Kidney epithelial cell (primary cell): ENCODE data around the gene TPT1. TPM values are rescaled to one million over a fixed set of nuclear protein-coding genes. Genes with fewer than 3 reads are reported as not detected.

ENCODE experiments used
- DNase-seq: peaks from one replicate; pipeline ENCODE4 v3.0.0-alpha.2; 2010; ENCODE audit warnings: low read depth
- H3K27me3 ChIP-seq: 2 replicates; pipeline ENCODE4 v1.6.0; 2011; ENCODE audit warnings: low read length; ENCODE audit not compliant: control insufficient read depth, insufficient read depth
- H3K36me3 ChIP-seq: 2 replicates; pipeline ENCODE4 v1.5.1; 2011; ENCODE audit warnings: low read length; ENCODE audit not compliant: control insufficient read depth, insufficient read depth
- H3K4me3 ChIP-seq: 2 replicates; pipeline ENCODE4 v1.5.1; 2011; ENCODE audit warnings: low read depth, mild to moderate bottlenecking, control low read depth, low read length
- total RNA-seq: library from RNA; depleted of rRNA; stranded (reverse); fragments of >200 nt; gene quantifications from 2 replicates; pipeline ENCODE4 v1.2.3, GENCODE V29; 2015
- TF ChIP-seq, protein P1 (sequence below): IDR thresholded peaks from 2 replicates; pipeline ENCODE4 v1.5.1; 2011; ENCODE audit warnings: mild to moderate bottlenecking, moderate library complexity, low read length, control low read depth, inconsistent platforms; ENCODE audit not compliant: insufficient read depth, poor library complexity, severe bottlenecking

The TPT1 gene
- total RNA-seq, 1 donor from 2014 or later: 3,236 TPM

- no peak for DNase-seq
- Histone ChIP-seq H3K27me3 (no peaks in the 10 kb centered on the region), H3K36me3 (no peaks in the 10 kb centered on the region), H3K4me3 (no peak overlapping the region)
- TF ChIP-seq, protein P1, sequence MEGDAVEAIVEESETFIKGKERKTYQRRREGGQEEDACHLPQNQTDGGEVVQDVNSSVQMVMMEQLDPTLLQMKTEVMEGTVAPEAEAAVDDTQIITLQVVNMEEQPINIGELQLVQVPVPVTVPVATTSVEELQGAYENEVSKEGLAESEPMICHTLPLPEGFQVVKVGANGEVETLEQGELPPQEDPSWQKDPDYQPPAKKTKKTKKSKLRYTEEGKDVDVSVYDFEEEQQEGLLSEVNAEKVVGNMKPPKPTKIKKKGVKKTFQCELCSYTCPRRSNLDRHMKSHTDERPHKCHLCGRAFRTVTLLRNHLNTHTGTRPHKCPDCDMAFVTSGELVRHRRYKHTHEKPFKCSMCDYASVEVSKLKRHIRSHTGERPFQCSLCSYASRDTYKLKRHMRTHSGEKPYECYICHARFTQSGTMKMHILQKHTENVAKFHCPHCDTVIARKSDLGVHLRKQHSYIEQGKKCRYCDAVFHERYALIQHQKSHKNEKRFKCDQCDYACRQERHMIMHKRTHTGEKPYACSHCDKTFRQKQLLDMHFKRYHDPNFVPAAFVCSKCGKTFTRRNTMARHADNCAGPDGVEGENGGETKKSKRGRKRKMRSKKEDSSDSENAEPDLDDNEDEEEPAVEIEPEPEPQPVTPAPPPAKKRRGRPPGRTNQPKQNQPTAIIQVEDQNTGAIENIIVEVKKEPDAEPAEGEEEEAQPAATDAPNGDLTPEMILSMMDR: no peak
Measured at GRCh38 chr13:45327253-45327955, 13.6 kb downstream of the TPT1 start.

DNA sequence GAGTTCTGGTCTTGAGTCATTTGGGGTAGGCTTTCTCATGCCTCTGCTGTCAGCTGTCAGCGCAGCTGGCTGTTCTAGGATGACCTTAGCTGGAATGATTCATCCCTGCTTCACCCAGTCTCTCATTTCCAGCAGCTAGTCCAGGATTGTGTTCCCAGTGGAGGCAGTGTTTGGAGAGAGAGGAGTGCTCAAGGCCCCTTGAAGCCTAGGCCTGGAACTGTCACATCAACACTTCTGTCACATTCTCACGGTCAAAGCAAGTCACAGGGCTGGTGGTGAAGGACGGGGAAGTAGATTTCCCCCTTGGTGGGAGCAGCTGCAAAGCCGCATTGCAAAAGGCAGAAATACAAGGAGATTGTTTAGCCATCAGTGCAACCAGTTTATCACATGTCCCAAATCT is 15.2 kb downstream of the TPT1 start:
- peak; percentile 75 for DNase-seq
- Histone ChIP-seq H3K36me3 (no peaks in the 10 kb centered on the region), H3K27me3 (no peaks in the 10 kb centered on the region), H3K4me3 (no peak overlapping the region)
- TF ChIP-seq, protein P1: no peak

DNA sequence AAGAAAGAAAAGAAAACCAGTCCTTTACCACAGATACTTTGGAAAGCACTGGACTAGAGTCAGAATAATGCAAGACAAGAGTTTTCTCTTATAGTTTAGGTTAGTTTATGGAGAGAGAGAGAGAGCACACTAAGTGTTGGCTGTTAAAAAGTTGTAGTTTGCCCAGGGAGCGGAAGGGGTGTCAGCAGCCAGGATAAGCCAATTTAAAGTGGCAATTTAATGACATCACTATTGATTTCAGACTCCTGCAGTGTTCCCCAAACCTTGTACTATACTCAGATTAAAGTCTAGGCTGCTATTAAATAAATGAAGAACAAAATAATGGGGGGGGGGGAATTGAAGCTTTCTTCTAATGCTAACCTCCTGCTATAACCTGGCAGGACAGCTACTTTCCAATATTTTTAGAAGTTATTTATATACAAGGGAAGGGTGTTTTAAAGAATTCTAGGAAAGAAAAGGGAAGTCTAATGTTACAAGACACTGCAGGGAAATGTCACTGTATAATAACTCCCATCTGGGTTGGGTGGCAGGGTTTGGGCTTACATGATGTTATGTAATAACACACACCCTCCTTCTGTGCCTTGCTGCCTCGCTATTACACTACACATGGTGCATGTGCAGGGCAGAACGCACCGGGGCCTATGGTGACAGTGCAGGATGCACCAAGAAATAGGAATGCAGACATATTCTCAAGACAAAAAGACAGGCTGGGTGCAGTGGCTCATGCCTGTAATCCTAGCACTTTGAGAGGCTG is 19.9 kb downstream of the TPT1 start:
- H3K4me3 ChIP-seq: no peak overlapping the region
- TF ChIP-seq, protein P1: no peak
- no peak for DNase-seq
- H3K36me3 ChIP-seq: no peaks in the 10 kb centered on the region
- no peaks in the 10 kb centered on the region for H3K27me3 ChIP-seq

DNA sequence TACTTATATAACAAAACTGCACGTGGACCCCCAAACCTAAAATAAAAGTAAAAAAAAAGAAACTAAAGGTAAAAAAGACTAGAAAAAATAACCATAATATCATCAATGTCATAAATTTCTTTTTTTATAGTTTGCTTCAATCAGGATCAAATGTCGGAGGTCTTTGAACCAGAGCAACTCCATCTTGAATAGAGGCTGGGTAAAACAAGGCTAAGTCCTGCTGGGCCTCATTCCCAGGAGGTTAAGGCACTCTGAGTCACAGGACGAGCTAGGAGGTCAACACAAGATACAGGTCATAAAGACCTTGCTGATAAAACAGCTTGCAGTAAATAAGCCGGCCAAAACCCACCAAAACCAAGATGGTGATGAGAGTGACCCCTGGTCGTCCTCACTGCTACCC is 24.0 kb downstream of the TPT1 start:
- no peaks in the 10 kb centered on the region for H3K36me3 ChIP-seq
- no peak for DNase-seq
- TF ChIP-seq, protein P1: no peak
- H3K4me3 ChIP-seq: no peak overlapping the region
- no peaks in the 10 kb centered on the region for H3K27me3 ChIP-seq

DNA sequence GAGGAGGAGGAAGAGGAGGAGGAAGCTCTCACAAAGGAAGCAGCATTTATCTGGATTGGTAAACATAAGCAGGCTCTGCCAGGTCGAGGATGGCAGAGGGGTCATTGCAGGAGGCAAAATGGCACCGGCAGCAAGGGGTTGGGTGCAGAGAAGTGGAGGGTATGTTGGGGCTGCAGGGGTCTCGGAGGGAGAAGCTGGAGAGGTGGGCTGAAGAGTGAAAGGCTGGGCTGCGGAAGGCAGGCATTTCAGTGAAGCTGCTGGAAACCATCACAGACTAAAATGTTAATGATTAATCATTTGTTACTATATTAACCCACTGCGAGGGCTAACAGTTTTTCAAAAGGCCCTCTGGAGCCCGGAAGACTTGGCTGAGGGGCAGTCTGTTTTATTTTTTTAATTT is 24.6 kb downstream of the TPT1 start:
- TF ChIP-seq, protein P1: no peak
- no peaks in the 10 kb centered on the region for H3K36me3 ChIP-seq
- H3K27me3 ChIP-seq: no peaks in the 10 kb centered on the region
- H3K4me3 ChIP-seq: no peak overlapping the region
- no peak for DNase-seq
